HepG2 (cell line): Measurements from ENCODE around the gene NALCN.

Source experiments
- DPF2 ChIP-seq: sonication (generic); formaldehyde crosslinking; IDR thresholded peaks from 2 replicates; pipeline ENCODE4 v1.4.0; 2020; ENCODE audit warnings: mild to moderate bottlenecking, low read depth, missing genetic modification reagents, borderline replicate concordance
- FOXA3 ChIP-seq: IDR thresholded peaks from 2 replicates; pipeline ENCODE4 v1.6.1; 2016; ENCODE audit warnings: missing genetic modification reagents, missing compliant biosample characterization
- HOXA7 ChIP-seq: sonication (generic); formaldehyde crosslinking; IDR thresholded peaks from 2 replicates; pipeline ENCODE4 v1.8.1; 2022; ENCODE audit warnings: mild to moderate bottlenecking, missing genetic modification reagents, moderate library complexity
- JUN ChIP-seq: sonication (generic); formaldehyde crosslinking; IDR thresholded peaks from 2 replicates; pipeline ENCODE4 v1.4.0; 2020; ENCODE audit warnings: mild to moderate bottlenecking, missing genetic modification reagents
- KDM2A ChIP-seq: sonication (generic); formaldehyde crosslinking; IDR thresholded peaks from 2 replicates; pipeline ENCODE4 v1.4.0; 2020; ENCODE audit warnings: low read depth, missing genetic modification reagents, borderline replicate concordance
- MXI1 ChIP-seq: IDR thresholded peaks from 3 replicates; pipeline ENCODE4 v1.6.1; 2012; ENCODE audit warnings: low read depth, low read length, inconsistent platforms, borderline replicate concordance
- MYC ChIP-seq: sonication (generic); formaldehyde crosslinking; IDR thresholded peaks from 2 replicates; pipeline ENCODE4 v1.9.0; 2021; ENCODE audit warnings: missing genetic modification reagents, borderline replicate concordance
- POLR2A ChIP-seq, 2 experiments: IDR thresholded peaks; 2 replicates each; pipeline ENCODE4 v1.6.1; 2011; ENCODE audit warnings: low read depth in 2 of 2, low read length in 2 of 2, mild to moderate bottlenecking in 1 of 2, moderate library complexity in 1 of 2; ENCODE audit not compliant: insufficient read depth in 1 of 2
- ZBTB21 ChIP-seq: sonication (generic); formaldehyde crosslinking; IDR thresholded peaks from 2 replicates; pipeline ENCODE4 v1.4.0; 2020; ENCODE audit warnings: missing genetic modification reagents
- ZNF256 ChIP-seq: sonication (generic); formaldehyde crosslinking; conservative IDR thresholded peaks from 2 replicates; pipeline ENCODE4 v1.4.0; 2020; ENCODE audit warnings: missing genetic modification reagents
- ZNF484 ChIP-seq: sonication (generic); formaldehyde crosslinking; IDR thresholded peaks from 2 replicates; pipeline ENCODE4 v1.5.1; 2020; ENCODE audit warnings: mild to moderate bottlenecking, low read depth, missing genetic modification reagents, borderline replicate concordance
- TF ChIP-seq, protein P1 (sequence below): sonication (generic); formaldehyde crosslinking; IDR thresholded peaks from 2 replicates; pipeline ENCODE4 v1.4.0; 2020; ENCODE audit warnings: low read depth, mild to moderate bottlenecking, missing genetic modification reagents
- TF ChIP-seq, protein P2 (sequence below), 2 experiments: fragments of 450-650 bp in 1 of 2; sonication (generic) in 1 of 2; formaldehyde crosslinking; IDR thresholded peaks; 2 replicates each; pipeline versions ENCODE4 v1.5.0 to v1.8.0; 2020 to 2022; ENCODE audit warnings: mild to moderate bottlenecking in 1 of 2, missing genetic modification reagents in 1 of 2
- TF ChIP-seq, protein P3 (sequence below): sonication (generic); formaldehyde crosslinking; IDR thresholded peaks from 2 replicates; pipeline ENCODE4 v1.5.0; 2020; ENCODE audit warnings: mild to moderate bottlenecking, missing genetic modification reagents, moderate library complexity

DNA sequence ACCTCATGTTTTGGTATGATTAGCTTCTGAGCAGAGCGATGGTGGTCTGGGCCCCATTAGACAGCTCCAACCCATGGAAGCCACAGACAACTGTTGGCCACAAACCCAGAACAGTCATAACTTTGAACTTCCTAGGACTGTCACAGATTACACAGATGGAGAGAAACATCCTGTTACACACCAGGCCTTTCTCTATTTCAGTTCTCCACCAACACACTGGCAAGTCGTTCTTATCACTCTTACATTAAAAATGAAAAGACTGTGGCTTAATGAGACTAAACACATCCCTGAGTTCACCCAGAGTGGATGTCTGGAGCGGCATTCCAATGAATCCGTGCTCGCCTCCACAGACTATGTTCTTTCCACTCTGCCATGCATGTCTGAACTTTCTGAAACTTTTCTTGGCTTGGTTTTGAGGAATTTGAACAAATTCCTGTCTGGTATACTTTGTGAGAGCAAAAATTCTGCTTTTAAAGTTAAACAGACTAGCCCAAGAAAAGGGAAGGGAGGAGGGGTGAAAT lies 109.1 kb downstream of the NALCN start:
- TF ChIP-seq POLR2A (IDR thresholded peaks at IDR 0.05; ENCODE audit: insufficient read depth in 1 of 2, low read depth in 2 of 2, low read length in 2 of 2) (no peak), JUN (CRISPR knock-in tag) (no peak), MXI1 (no peak), FOXA3 (CRISPR knock-in tag) (no peak), ZNF256 (CRISPR knock-in tag) (no peak), DPF2 (CRISPR knock-in tag) (no peak), MYC (CRISPR knock-in tag) (no peak), ZBTB21 (CRISPR knock-in tag) (no peak), KDM2A (CRISPR knock-in tag) (no peak), ZNF484 (CRISPR knock-in tag) (no peak), HOXA7 (no peak)
- TF ChIP-seq, protein P1, sequence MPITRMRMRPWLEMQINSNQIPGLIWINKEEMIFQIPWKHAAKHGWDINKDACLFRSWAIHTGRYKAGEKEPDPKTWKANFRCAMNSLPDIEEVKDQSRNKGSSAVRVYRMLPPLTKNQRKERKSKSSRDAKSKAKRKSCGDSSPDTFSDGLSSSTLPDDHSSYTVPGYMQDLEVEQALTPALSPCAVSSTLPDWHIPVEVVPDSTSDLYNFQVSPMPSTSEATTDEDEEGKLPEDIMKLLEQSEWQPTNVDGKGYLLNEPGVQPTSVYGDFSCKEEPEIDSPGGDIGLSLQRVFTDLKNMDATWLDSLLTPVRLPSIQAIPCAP (CRISPR knock-in tag): no peak
- TF ChIP-seq, protein P2, sequence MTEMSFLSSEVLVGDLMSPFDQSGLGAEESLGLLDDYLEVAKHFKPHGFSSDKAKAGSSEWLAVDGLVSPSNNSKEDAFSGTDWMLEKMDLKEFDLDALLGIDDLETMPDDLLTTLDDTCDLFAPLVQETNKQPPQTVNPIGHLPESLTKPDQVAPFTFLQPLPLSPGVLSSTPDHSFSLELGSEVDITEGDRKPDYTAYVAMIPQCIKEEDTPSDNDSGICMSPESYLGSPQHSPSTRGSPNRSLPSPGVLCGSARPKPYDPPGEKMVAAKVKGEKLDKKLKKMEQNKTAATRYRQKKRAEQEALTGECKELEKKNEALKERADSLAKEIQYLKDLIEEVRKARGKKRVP (CRISPR knock-in tag; IDR thresholded peaks at IDR 0.05): no peak
- TF ChIP-seq, protein P3, sequence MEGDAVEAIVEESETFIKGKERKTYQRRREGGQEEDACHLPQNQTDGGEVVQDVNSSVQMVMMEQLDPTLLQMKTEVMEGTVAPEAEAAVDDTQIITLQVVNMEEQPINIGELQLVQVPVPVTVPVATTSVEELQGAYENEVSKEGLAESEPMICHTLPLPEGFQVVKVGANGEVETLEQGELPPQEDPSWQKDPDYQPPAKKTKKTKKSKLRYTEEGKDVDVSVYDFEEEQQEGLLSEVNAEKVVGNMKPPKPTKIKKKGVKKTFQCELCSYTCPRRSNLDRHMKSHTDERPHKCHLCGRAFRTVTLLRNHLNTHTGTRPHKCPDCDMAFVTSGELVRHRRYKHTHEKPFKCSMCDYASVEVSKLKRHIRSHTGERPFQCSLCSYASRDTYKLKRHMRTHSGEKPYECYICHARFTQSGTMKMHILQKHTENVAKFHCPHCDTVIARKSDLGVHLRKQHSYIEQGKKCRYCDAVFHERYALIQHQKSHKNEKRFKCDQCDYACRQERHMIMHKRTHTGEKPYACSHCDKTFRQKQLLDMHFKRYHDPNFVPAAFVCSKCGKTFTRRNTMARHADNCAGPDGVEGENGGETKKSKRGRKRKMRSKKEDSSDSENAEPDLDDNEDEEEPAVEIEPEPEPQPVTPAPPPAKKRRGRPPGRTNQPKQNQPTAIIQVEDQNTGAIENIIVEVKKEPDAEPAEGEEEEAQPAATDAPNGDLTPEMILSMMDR (CRISPR knock-in tag): no peak
